Calu3 (cell line): ENCODE results near the gene PDIA5. TPM values are rescaled to one million over a fixed set of nuclear protein-coding genes. Genes with fewer than 3 reads are reported as not detected.

Source experiments
- BruUV-seq: library from RNA; stranded (reverse); fragments of 400-500 nt; replicated peaks from 2 replicates; lab custom pipeline; 2021; lab: Mats Ljungman, UMichigan
- CTCF ChIA-PET: fragments of 300-600 bp; sonication (Branson Sonifier 250); formaldehyde crosslinking; loops from one replicate; lab custom pipeline; 2022; ENCODE audit warnings: antibody characterized with exemption; lab: Charles Lee
- DNase-seq: peaks from one replicate; pipeline ENCODE4 v3.0.0; 2022
- H3K27ac Mint-ChIP-seq: one replicate; pipeline ENCODE4 v1.8.0; 2022; ENCODE audit warnings: mixed read lengths; ENCODE audit not compliant: unreplicated experiment
- H3K27me3 Mint-ChIP-seq: one replicate; pipeline ENCODE4 v1.8.0; 2022; ENCODE audit warnings: mixed read lengths; ENCODE audit not compliant: unreplicated experiment
- H3K36me3 Mint-ChIP-seq: one replicate; pipeline ENCODE4 v1.8.0; 2022; ENCODE audit warnings: mild to moderate bottlenecking, moderate library complexity, mixed read lengths; ENCODE audit not compliant: insufficient read depth, unreplicated experiment
- H3K4me1 Mint-ChIP-seq: one replicate; pipeline ENCODE4 v1.8.0; 2022; ENCODE audit warnings: mild to moderate bottlenecking, low read depth, mixed read lengths; ENCODE audit not compliant: unreplicated experiment
- H3K4me3 Mint-ChIP-seq: one replicate; pipeline ENCODE4 v1.8.0; 2022; ENCODE audit warnings: mild to moderate bottlenecking, low read depth, moderate library complexity, mixed read lengths; ENCODE audit not compliant: unreplicated experiment
- H3K9me3 Mint-ChIP-seq: one replicate; pipeline ENCODE4 v1.8.0; 2022; ENCODE audit warnings: low read depth, mixed read lengths; ENCODE audit not compliant: unreplicated experiment
- intact Hi-C: fragments of 100-400 bp; cut with micrococcal nuclease; formaldehyde crosslinking; loops from one replicate; pipeline ENCODE4 v1.10.0; 2022; ENCODE audit not compliant: unreplicated experiment
- total RNA-seq: library from RNA; stranded (reverse); gene quantifications from 2 replicates; pipeline ENCODE4 v1.2.3, GENCODE V29; 2022
- TF ChIP-seq, protein P1 (sequence below): fragments of 200-600 bp; IDR thresholded peaks from one replicate; pipeline ENCODE4 v1.8.0; 2022; ENCODE audit warnings: antibody characterized with exemption; ENCODE audit not compliant: unreplicated experiment

The PDIA5 gene
- total RNA-seq, 1 experiment from 2014 or later, result 31.6 TPM

DNA sequence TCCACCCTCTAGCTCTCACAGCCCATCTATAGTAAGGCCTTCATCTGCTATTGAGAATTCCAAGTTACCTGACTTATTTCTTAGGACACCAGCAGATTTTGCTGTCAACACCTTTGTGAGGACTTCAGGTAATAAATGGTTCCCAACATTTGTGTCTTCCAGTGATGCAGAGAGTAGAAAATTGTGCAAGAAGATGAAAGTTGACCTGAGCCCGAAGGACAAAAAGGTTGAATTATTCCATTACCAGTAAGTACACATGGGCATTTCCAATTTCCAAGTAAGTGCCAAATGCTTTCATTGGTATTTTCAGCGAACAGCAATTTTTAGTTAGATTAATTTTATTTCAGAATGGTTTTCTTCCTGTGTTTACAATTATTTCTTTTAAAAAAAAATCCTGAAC lies 35.4 kb downstream of the PDIA5 start:
- no peak for DNase-seq
- BruUV-seq, result no TSS peak
- H3K4me1 Mint-ChIP-seq, result peaks cover 12% of the 10 kb centered on the region
- TF ChIP-seq, protein P1, sequence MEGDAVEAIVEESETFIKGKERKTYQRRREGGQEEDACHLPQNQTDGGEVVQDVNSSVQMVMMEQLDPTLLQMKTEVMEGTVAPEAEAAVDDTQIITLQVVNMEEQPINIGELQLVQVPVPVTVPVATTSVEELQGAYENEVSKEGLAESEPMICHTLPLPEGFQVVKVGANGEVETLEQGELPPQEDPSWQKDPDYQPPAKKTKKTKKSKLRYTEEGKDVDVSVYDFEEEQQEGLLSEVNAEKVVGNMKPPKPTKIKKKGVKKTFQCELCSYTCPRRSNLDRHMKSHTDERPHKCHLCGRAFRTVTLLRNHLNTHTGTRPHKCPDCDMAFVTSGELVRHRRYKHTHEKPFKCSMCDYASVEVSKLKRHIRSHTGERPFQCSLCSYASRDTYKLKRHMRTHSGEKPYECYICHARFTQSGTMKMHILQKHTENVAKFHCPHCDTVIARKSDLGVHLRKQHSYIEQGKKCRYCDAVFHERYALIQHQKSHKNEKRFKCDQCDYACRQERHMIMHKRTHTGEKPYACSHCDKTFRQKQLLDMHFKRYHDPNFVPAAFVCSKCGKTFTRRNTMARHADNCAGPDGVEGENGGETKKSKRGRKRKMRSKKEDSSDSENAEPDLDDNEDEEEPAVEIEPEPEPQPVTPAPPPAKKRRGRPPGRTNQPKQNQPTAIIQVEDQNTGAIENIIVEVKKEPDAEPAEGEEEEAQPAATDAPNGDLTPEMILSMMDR, result no peak
- no peaks in the 10 kb centered on the region for H3K27me3 Mint-ChIP-seq
- H3K4me3 Mint-ChIP-seq, result no peak overlapping the region
- H3K27ac Mint-ChIP-seq, result no peak overlapping the region
- peaks cover 24% of the 10 kb centered on the region for H3K36me3 Mint-ChIP-seq
- intact Hi-C loops, result no loop called here
- CTCF ChIA-PET, result no interaction called here
- no peaks in the 10 kb centered on the region for H3K9me3 Mint-ChIP-seq

DNA sequence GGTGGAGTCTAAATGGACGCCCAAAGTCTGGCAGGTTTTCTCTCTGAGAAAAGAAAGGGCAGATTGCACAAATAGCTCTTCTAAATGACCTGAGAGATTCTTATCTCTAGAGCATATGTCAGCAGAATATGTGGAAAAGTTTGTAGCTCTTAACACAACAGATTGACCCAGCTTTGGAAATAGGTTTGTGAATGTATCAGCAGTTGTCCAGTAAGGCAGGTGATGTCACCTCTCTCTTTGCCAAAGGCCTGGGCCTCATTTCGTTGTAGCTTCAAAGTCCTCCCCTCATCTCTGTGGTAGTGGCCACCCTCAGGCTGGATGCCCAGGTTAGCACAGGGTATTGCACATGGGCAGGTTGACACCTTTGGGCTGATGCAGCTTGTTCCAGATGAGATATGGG lies 36.0 kb downstream of the PDIA5 start:
- H3K36me3 Mint-ChIP-seq, result peaks cover 24% of the 10 kb centered on the region
- peaks cover 12% of the 10 kb centered on the region for H3K4me1 Mint-ChIP-seq
- CTCF ChIA-PET, result no interaction called here

DNA sequence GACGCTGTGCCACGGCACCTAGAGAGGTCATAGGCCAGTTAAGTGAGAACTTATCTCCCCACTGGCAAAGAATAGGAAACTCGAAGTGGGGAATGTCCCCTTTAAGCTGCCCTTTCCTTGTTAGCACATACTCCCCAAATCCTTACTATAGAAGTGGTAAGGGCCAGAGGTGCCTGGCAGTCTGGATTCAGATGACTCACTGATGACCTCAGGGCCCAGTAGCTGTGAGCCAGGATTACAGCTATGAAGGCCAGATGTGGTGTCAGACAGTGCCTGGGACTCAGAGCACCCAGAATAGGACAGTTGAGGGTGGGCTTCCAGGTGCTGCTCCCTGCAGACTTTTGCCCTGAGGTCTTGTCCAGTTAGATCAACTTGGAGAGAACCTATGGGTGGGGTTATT lies 37.7 kb downstream of the PDIA5 start:
- CTCF ChIA-PET, result no interaction called here
- TF ChIP-seq, protein P1, result no peak
- peaks cover 24% of the 10 kb centered on the region for H3K36me3 Mint-ChIP-seq
- no TSS peak for BruUV-seq
- H3K27me3 Mint-ChIP-seq, result no peaks in the 10 kb centered on the region
- H3K4me3 Mint-ChIP-seq, result no peak overlapping the region
- peak; percentile 6 for DNase-seq
- H3K4me1 Mint-ChIP-seq, result peaks cover 12% of the 10 kb centered on the region
- H3K27ac Mint-ChIP-seq, result no peak overlapping the region
- intact Hi-C loops, result no loop called here
- no peaks in the 10 kb centered on the region for H3K9me3 Mint-ChIP-seq

More for the DNA sequence above, 36.0 kb downstream of the PDIA5 start:
- Mint-ChIP-seq H3K27ac (no peak overlapping the region), H3K27me3 (no peaks in the 10 kb centered on the region), H3K9me3 (no peaks in the 10 kb centered on the region), H3K4me3 (no peak overlapping the region)
- no peak for DNase-seq
- no TSS peak for BruUV-seq
- TF ChIP-seq, protein P1, result no peak
- intact Hi-C loops, result no loop called here

DNA sequence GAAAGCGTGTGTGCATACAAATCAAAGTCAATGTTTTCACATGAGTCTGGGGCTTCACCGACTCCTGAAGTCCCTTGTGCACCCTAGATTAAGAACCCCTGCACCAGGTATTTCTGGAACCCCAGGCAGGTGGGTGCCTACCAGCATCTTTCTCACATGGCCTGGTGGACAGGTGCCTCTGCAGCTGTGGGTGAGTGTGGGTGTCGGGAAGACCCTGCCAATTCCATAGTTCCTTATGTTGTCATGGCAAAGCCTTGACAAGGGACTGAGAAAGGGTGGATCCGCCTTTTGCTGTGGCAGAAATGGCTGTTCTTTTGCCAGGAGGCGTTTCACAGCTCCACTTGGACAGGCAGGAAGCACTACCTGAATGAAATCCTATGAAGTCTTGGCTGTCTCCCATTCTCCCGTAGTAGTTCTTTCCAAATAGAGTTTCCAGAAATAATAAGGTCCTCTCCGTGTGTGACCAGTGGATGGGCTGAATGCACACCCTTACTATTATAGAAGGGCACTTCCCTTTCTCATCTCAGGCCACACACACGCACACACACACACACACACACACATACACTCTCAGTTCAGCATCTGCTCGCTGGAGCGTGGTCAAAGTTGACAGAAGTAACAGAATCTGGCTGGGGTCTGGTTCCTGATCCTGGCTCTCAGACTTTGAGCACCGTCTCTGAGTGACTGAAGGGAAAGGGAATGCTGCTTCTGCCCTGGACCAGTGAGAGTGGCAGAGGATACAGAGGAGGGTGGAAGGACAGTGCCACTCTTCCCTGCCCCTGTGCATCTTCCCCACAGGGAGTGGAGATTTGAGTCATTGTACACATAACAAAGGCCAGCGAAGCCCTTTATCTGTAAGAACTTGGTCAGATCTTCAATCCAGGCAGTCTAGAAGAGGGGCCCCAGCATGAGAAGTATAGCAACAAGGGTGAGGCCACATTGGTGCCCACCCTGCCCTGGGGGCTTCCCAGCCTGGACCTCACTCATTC lies 38.7 kb downstream of the PDIA5 start:
- Mint-ChIP-seq H3K27me3 (no peaks in the 10 kb centered on the region), H3K27ac (no peak overlapping the region), H3K36me3 (peaks cover 24% of the 10 kb centered on the region), H3K9me3 (no peaks in the 10 kb centered on the region), H3K4me3 (no peak overlapping the region), H3K4me1 (peaks cover 12% of the 10 kb centered on the region)
- intact Hi-C loops, result no loop called here
- no TSS peak for BruUV-seq
- TF ChIP-seq, protein P1, result no peak
- no peak for DNase-seq
- CTCF ChIA-PET, result no interaction called here
